DMS 273 (cell line): ENCODE data around the gene ABCA6.

Experiments used
- DNase-seq: peaks from one replicate; lab custom pipeline; 2025; ENCODE audit not compliant: unreplicated experiment; lab: John Stamatoyannopoulos, UW

The ABCA6 gene

DNA sequence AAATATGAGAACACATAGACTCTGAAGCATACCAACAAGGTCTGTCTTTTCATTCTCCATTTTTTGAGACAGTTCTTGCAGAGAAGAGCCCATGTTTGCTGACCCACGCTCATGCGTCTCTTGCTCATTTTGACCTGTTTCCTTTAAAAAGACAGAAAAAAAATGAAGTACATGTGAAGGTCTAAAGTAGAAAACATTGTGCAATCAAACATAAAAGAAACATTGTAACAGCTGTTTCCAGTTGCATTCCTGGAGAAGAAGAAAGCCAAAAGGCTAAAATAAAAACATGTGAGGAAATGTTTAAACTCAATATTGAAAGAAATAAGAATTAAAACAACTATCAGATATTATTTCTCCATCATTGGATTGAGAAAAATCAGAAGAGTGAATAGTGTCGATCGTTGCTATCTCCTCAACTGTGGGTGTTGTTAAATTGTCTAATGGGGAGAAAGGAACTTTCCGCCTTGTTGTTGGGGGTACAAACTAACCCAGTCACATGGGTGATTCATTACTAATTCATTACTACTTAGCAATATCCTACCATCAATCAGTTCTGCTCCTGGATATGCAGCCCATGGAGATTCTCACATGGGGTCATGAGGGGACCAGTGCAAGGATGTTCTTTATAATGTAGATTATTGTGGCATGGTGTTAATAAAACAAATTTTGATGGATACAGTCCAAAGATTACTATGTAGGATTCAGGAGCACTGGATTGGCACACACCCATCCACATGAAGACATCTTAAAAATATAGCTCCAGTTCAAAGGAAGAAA lies 90.5 kb downstream of the ABCA6 start:
- DNase-seq, result no peak

DNA sequence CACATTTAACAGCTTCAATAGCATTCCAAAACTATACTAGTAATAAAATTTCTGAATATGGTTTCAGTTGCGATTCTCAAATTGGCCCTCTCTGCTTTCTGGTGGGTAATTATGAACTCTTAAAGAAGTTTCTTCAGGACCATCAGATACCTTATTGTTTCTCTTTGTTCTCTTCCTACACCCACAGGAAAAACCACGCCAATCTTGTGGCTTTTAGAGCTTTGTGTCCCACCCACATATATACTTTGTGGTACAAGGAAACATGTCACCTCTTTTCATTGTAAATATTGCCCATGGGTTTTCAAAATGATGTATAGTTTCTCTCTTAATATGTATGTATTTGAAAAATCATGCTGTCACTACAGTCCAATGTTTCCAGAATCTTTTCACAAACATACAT lies 93.1 kb downstream of the ABCA6 start:
- DNase-seq, result no peak

DNA sequence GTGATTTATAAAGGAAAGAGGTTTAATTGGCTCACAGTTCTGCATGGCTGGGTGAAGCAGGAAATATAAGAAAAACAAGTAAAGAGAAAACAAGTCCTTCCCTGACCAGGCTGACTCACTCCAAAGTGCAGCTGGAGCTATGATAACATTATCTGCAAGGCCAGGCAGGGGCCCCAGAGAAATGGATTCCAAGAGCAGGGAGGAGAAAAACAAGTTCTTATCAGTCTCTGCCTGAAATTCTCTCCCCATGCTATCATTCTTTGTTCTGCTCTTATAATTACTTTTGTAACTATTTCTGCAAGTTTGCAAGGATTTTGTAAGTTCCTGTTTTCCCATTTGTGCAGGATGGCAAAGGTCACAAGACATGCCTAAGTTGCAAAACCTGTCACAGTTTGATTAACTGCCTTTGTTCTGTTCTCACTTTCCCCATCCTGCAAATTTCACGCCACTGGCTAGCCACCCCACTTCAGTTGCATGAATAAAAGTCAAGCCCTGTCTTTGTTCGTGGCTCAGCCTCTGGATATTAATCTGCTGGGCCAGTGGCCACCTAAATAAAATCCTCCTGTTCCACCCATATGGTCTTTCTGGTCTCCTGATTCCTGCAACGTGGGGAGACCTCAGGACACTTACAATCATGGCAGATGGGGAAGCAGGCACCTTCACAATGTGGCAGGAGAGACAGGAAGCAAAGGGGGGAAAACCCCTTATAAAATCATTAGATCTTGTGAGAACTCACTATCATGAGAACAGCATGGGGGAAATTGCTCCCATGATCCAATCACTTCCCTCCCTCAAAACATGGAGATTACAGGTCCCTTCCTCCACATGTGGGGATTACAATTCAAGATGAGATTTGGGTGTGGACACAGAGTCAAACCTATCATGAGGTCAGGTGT lies 94.1 kb downstream of the ABCA6 start:
- no peak for DNase-seq

DNA sequence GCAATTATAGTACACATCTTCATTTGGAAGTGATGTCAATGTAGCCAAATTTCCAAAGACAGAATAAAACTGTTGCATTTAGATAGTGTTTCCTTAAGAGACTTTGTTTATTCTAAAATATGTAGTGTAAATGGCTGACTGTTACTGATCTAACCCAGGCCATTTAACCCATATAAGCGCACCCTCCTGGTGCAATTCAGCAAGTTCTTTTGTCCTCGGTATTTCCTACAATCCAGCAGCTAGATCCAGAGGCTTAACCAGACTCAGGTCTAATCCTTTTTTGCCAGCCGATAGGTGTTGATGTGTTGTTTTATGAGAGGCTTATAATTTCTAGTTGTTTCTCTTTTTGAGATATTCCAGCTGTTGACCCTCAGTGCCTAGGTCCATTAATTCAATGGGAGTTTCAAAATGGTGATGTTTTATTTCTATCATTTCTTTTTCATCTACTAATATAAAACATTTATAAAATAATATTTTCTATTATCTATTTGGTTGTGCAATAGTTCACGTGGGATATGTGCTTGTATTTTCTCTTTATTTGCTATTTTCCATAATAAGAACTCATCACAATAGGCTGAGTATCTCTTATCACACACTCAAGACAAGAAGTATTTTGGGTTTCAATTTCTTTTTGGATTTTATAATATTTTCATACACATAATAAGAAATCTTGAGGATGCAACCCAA lies 95.4 kb downstream of the ABCA6 start:
- DNase-seq, result no peak

DNA sequence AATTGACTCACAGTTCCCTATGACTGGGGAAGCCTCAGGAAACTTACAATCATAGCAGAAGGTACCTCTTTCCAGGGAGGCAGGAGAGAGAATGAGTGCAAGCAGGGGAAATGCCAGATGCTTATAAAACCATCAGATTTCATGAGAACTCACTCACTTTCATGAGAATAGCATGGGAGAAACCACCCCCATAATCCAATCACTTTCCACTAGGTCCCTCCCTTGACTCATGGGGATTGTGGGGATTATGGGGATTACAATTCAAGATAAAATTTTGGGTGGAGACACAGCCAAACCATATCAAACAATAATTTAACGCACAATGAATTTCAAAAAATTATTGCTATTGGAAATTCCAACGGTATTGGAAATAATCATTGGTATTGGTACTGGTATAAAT lies 96.0 kb downstream of the ABCA6 start:
- DNase-seq, result no peak

DNA sequence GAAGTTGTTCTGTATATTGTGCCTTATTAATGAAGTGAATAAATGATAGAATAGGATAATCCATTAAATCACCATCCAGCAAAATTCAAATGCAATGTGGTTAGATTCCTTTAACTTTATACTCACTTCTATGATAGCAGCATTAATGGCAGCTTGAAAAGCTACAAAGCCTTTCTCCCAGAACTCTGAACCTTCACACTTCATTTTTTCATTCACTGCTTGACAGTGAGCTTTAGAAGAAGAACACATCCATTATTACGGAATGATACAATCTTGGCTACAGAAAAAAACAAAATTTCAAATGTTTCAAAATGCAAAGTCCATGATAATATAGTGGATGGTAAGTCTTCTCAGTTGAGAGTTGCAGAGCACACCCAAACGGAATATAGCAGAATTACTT lies 97.3 kb downstream of the ABCA6 start:
- no peak for DNase-seq

DNA sequence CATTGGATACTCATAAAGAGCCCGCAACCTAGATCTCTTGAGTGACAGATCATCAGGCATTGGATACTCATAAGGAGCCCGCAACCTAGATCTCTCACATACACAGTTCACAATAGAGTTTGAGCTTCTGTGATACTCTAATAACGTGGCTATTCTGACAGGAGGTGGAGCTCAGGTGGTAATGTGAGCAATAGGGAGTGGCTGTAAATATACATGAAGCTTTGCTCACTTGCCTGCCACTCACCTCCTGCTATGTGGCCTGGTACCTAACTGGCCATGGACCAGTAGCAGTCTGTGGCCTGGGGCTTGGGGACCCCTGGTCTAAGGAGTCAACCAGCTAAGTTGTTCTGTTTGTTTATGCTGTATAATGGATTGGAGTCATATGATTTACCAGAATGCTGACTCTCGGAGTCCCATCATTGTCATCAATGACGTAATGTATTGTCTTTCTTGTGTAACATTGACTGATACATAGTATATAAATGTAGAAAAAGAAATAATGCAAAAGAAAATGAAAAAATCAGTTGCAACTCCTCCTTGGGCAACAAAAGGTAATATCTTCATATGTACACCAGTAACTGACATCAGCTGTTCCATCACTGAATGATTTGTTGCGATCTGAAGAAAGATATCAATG lies 98.5 kb downstream of the ABCA6 start:
- no peak for DNase-seq

DNA sequence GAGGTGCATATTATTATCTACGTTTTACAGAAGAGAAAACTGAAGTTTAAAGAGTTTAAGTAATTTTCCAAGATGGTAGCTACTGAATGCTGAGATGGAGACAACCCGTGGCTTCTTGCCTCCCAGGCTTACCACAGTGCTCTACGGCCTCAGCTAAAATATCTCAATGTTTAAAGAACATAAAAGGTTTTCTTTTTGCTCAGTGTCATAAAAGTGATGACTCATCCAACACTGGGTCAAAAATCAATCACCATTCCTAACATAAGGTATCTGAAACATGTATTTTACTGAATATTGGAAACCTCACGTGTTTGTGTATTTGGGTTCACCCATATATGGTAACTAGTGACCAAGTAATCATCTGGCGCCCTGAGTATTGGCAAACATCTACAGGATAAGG lies 99.4 kb downstream of the ABCA6 start:
- no peak for DNase-seq

DNA sequence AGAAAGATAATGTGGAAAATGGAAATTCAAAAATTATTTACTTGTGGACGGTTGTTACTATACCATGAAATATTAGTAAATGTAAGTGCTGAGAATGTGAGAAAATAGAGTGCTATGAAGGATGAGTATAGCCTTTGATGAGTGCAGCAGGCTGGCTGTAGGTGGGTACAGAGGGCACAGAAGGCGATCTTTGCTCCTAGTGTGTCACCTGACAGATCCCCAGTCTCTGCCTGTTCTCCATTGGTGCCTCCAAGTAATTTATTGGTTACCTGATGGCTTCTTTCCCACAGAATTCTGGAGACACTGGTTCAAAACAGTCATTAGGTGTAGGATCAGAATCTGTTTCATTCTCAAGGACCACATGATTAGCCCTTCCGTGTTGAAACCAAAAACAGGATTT lies 109.9 kb downstream of the ABCA6 start:
- no peak for DNase-seq

DNA sequence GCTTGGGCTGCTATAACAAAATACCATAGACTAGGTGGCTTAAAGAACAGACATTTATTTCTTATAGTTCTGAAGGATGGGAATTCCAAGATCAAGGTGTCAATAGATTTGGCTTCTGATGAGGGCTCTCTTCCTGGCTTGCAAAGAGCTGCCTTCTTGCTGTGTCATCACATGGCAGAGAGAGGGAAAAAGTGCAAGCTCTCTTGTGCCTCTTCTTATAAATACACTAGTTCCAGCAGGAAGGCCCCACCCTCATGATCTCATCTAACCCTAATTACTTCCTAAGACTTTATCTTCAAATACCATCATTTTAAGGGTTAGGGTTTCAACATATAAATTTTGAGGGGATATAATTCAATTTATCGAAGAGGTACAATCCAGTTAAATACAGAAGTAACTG lies 111.5 kb downstream of the ABCA6 start:
- no peak for DNase-seq
